HG03280 (cell line): Measurements from ENCODE around the gene RADIL.
"Not testable (repeated sequence)": the region's sequence is repeated elsewhere in the genome, so short reads cannot be mapped to it uniquely, and the experiment has no call there.

Experiments used
- ATAC-seq: cut with Tn5 transposase; IDR thresholded peaks from one replicate; pipeline ENCODE4 v1.9.1; 2021; ENCODE audit warnings: mild to moderate bottlenecking, moderate library complexity; ENCODE audit not compliant: unreplicated experiment

The RADIL gene

GRCh38 chr7:4883372-4884144 lies at the start of gene RADIL:
RADIL (minus strand) TSS chr7:4883716; CDS start chr7:4878139, 5,577 bp downstream.
- ATAC-seq, result peak; percentile 53

GRCh38 chr7:4931943-4932342 lies 48.4 kb upstream of the RADIL start:
- no peak for ATAC-seq

GRCh38 chr7:4929005-4929404 lies 45.5 kb upstream of the RADIL start:
- ATAC-seq, result no peak

GRCh38 chr7:4928445-4928844 lies 44.9 kb upstream of the RADIL start:
- ATAC-seq, result no peak

GRCh38 chr7:4919969-4920766 lies 36.7 kb upstream of the RADIL start:
- ATAC-seq, result no peak

- no peak for ATAC-seq
These were observed 32.6 kb upstream of the RADIL start for GRCh38 chr7:4916113-4916512.

- no peak for ATAC-seq
These were observed 27.8 kb upstream of the RADIL start for GRCh38 chr7:4911111-4911828.

GRCh38 chr7:4906682-4907081 lies 23.2 kb upstream of the RADIL start:
- no peak for ATAC-seq

- ATAC-seq, result no peak
These were observed 21.7 kb upstream of the RADIL start for GRCh38 chr7:4905171-4905570.

- no peak for ATAC-seq
These were observed 20.8 kb upstream of the RADIL start for GRCh38 chr7:4904346-4904745.

GRCh38 chr7:4895766-4896165 lies 12.2 kb upstream of the RADIL start:
- ATAC-seq, result no peak

GRCh38 chr7:4894482-4894881 lies 11.0 kb upstream of the RADIL start:
- ATAC-seq, result no peak

- no peak for ATAC-seq
These were observed 10.5 kb upstream of the RADIL start for GRCh38 chr7:4893929-4894475.

- ATAC-seq, result not testable (repeated sequence)
These were observed 9.7 kb upstream of the RADIL start for GRCh38 chr7:4893188-4893587.

GRCh38 chr7:4891522-4891921 lies 8.0 kb upstream of the RADIL start:
- not testable (repeated sequence) for ATAC-seq

GRCh38 chr7:4889682-4890081 lies 6.2 kb upstream of the RADIL start:
- no peak for ATAC-seq

- ATAC-seq, result no peak
These were observed 4.6 kb upstream of the RADIL start for GRCh38 chr7:4888161-4888560.

- ATAC-seq, result no peak
These were observed 3.2 kb upstream of the RADIL start for GRCh38 chr7:4886671-4887070.

- ATAC-seq, result no peak
These were observed 1.8 kb upstream of the RADIL start for GRCh38 chr7:4885317-4885807.

- no peak for ATAC-seq
These were observed 648 bp upstream of the RADIL start for GRCh38 chr7:4884164-4884563.

- no peak for ATAC-seq
These were observed 514 bp downstream of the RADIL start for GRCh38 chr7:4883033-4883371.
